Neural cell (in vitro differentiated cells): ENCODE results near the gene MRC1. TPM values are rescaled to one million over a fixed set of nuclear protein-coding genes. Genes with fewer than 3 reads are reported as not detected.

Experiments used
- H2AFZ ChIP-seq: fragments of 200-600, 300-800 bp; sonication (generic), shearing (Covaris generic); 2 replicates; pipeline ENCODE4 v1.6.0; 2014; ENCODE audit warnings: low read depth, mild to moderate bottlenecking, antibody characterized with exemption, low read length, moderate library complexity
- H3F3A ChIP-seq: fragments of 200-600 bp; shearing (Covaris generic); 2 replicates; pipeline ENCODE4 v1.6.1; 2016; ENCODE audit warnings: mild to moderate bottlenecking, moderate library complexity, mixed read lengths, antibody characterized with exemption, low read length; ENCODE audit not compliant: insufficient read depth, poor library complexity, severe bottlenecking
- H3K27ac ChIP-seq: fragments of 200-600, 300-800 bp; sonication (generic), shearing (Covaris generic); 2 replicates; pipeline ENCODE4 v1.5.1; 2014; ENCODE audit warnings: mild to moderate bottlenecking, low read length, moderate library complexity
- H3K27me3 ChIP-seq: fragments of 300-800, 200-600 bp; sonication (generic), shearing (Covaris generic); 2 replicates; pipeline ENCODE4 v1.6.0; 2014; ENCODE audit warnings: mild to moderate bottlenecking, low read depth, low read length, moderate library complexity; ENCODE audit not compliant: insufficient read depth
- H3K36me3 ChIP-seq: fragments of 300-800, 200-600 bp; sonication (generic), shearing (Covaris generic); 2 replicates; pipeline ENCODE4 v1.5.1; 2014; ENCODE audit warnings: mild to moderate bottlenecking, antibody characterized with exemption, low read length, moderate library complexity; ENCODE audit not compliant: insufficient read depth
- H3K4me2 ChIP-seq: fragments of 300-800, 200-600 bp; sonication (generic), shearing (Covaris generic); 2 replicates; pipeline ENCODE4 v1.6.0; 2014; ENCODE audit warnings: mild to moderate bottlenecking, low read length
- H3K4me3 ChIP-seq: fragments of 300-800, 200-600 bp; sonication (generic), shearing (Covaris generic); 2 replicates; pipeline ENCODE4 v1.5.1; 2014; ENCODE audit warnings: mild to moderate bottlenecking, low read length, moderate library complexity
- H3K79me2 ChIP-seq: fragments of 200-600 bp; shearing (Covaris generic); replicated peaks from 2 replicates; pipeline ENCODE4 v1.6.0; 2014; ENCODE audit warnings: mild to moderate bottlenecking, low read length, moderate library complexity; ENCODE audit not compliant: insufficient read depth
- H3K9ac ChIP-seq: fragments of 300-800, 200-600 bp; sonication (generic), shearing (Covaris generic); 2 replicates; pipeline ENCODE4 v1.6.1; 2016; ENCODE audit warnings: mild to moderate bottlenecking, low read length, mixed read lengths
- H3K9me2 ChIP-seq: fragments of 200-600 bp; shearing (Covaris generic); 2 replicates; pipeline ENCODE4 v1.6.1; 2016; ENCODE audit warnings: mild to moderate bottlenecking, low read length, mixed read lengths; ENCODE audit not compliant: insufficient read depth
- H3K9me3 ChIP-seq: fragments of 200-600, 300-800 bp; sonication (generic), shearing (Covaris generic); 2 replicates; pipeline ENCODE4 v1.6.1; 2016; ENCODE audit warnings: mild to moderate bottlenecking, mixed run types, low read length, moderate library complexity, mixed read lengths
- H4K20me1 ChIP-seq: fragments of 200-600 bp; shearing (Covaris generic); 2 replicates; pipeline ENCODE4 v1.6.1; 2016; ENCODE audit warnings: mild to moderate bottlenecking, mixed run types; ENCODE audit not compliant: insufficient read depth
- CTCF ChIP-seq: fragments of 450-650 bp; IDR thresholded peaks from 2 replicates; pipeline ENCODE4 v1.5.1; 2014; ENCODE audit warnings: antibody characterized with exemption, mild to moderate bottlenecking, moderate library complexity; ENCODE audit not compliant: poor library complexity, severe bottlenecking
- MXI1 ChIP-seq: fragments of 450-650 bp; conservative IDR thresholded peaks from 2 replicates; pipeline ENCODE4 v1.6.1; 2014; ENCODE audit warnings: antibody characterized with exemption, mild to moderate bottlenecking; ENCODE audit not compliant: poor library complexity, severe bottlenecking
- RAD21 ChIP-seq: fragments of 450-650 bp; conservative IDR thresholded peaks from 2 replicates; pipeline ENCODE4 v1.6.1; 2014; ENCODE audit warnings: antibody characterized with exemption, mild to moderate bottlenecking, moderate library complexity
- REST ChIP-seq: IDR thresholded peaks from 2 replicates; pipeline ENCODE4 v1.6.1; 2012; ENCODE audit warnings: borderline replicate concordance
- TAF1 ChIP-seq: IDR thresholded peaks from 2 replicates; pipeline ENCODE4 v1.6.1; 2012; ENCODE audit warnings: low read depth
- polyA plus RNA-seq: library from polyadenylated mRNA; depleted of rRNA; stranded (reverse); fragments of >200 nt; gene quantifications from 2 replicates; pipeline ENCODE4 v1.2.3, GENCODE V29; 2014

MRC1 gene
- polyA plus RNA-seq, 1 donor from 2014 or later, result not detected

GRCh38 chr10:17801507-17801906 lies 7.6 kb upstream of the MRC1 start:
- no peak overlapping the region for H3K27ac ChIP-seq

GRCh38 chr10:17802350-17802749 lies 6.8 kb upstream of the MRC1 start:
- H3K9me3 ChIP-seq, result no peaks in the 10 kb centered on the region
- no peak overlapping the region for H3K9ac ChIP-seq
- no peaks in the 10 kb centered on the region for H4K20me1 ChIP-seq

More at GRCh38 chr10:17801507-17801906, 7.6 kb upstream of the MRC1 start:
- Histone ChIP-seq H3K4me3 (no peak overlapping the region), H3K9ac (no peak overlapping the region), H4K20me1 (no peaks in the 10 kb centered on the region), H3K36me3 (no peaks in the 10 kb centered on the region), H2AFZ (no peak overlapping the region), H3K9me2 (no peaks in the 10 kb centered on the region), H3K27me3 (no peaks in the 10 kb centered on the region), H3K9me3 (peaks cover 3% of the 10 kb centered on the region), H3K79me2 (no peaks in the 10 kb centered on the region), H3F3A (no peaks in the 10 kb centered on the region), H3K4me2 (no peak overlapping the region)
- TF ChIP-seq RAD21, result no peak
- TF ChIP-seq REST, result no peak
- no peak for TF ChIP-seq CTCF
- no peak for TF ChIP-seq MXI1
- TF ChIP-seq TAF1, result no peak

More at GRCh38 chr10:17802350-17802749, 6.8 kb upstream of the MRC1 start:
- Histone ChIP-seq H3K79me2 (no peaks in the 10 kb centered on the region), H3K36me3 (no peaks in the 10 kb centered on the region), H3K4me3 (no peak overlapping the region), H3K27me3 (no peaks in the 10 kb centered on the region), H2AFZ (no peak overlapping the region), H3K4me2 (no peak overlapping the region), H3K27ac (no peak overlapping the region), H3K9me2 (no peaks in the 10 kb centered on the region), H3F3A (no peaks in the 10 kb centered on the region)
- no peak for TF ChIP-seq REST
- no peak for TF ChIP-seq MXI1
